ENCODE results near the gene PLXNA4. TPM values are rescaled to one million over a fixed set of nuclear protein-coding genes. Genes with fewer than 3 reads are reported as not detected.

The PLXNA4 gene
- total RNA-seq, 1 experiment from 2014 or later = not detected

DNA sequence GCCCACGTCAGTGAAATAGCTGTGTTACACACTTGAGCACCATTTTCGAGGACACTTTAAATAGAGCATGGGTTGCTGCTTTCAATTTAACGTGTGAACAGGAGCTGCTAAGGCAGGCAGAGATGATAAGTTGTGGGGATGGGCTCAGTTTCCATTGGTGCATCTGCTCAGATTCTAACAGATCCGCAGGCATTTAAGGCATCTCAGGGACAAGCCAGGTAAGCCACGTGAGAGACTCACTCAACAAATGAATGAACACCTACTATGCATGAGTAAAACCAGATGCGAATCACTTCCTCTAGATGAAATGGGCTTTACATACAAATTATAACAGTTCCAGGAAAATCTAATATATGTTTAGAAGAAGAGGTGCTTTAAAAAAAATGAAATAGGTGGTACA is 34.6 kb downstream of the PLXNA4 start:
- RAD21 ChIA-PET (ENCODE audit: low non-redundant PET in 1 of 2, low total read pairs in 2 of 2, uncharacterized antibody in 2 of 2, unreplicated experiment in 2 of 2) = no interaction called here
- Histone ChIP-seq H3K27me3 (ENCODE audit: insufficient read depth, low read length) (peaks cover 86% of the 10 kb centered on the region), H3K4me1 (ENCODE audit: control insufficient read depth in 1 of 2, insufficient read depth in 2 of 2, low read length in 2 of 2) (no peaks in the 10 kb centered on the region), H3K9ac (ENCODE audit: low read length) (no peak overlapping the region), H2AFZ (ENCODE audit: low read depth, low read length, poor library complexity, severe bottlenecking) (no peak overlapping the region), H3K4me3 (replicated peaks in 1 of 2; ENCODE audit: low read depth in 1 of 2, low read length in 2 of 2) (no peak overlapping the region), H3K27ac (ENCODE audit: low read depth, low read length) (no peak overlapping the region), H4K20me1 (ENCODE audit: insufficient read depth) (no peaks in the 10 kb centered on the region), H3K4me2 (ENCODE audit: low read length) (no peak overlapping the region), H3K79me2 (ENCODE audit: insufficient read depth, low read length) (no peaks in the 10 kb centered on the region), H3K36me3 (ENCODE audit: control insufficient read depth in 1 of 2, insufficient read depth in 2 of 2, low read length in 2 of 2) (no peaks in the 10 kb centered on the region), H3K9me3 (ENCODE audit: control insufficient read depth in 1 of 2, insufficient read depth in 1 of 2, low read depth in 1 of 2, low read length in 2 of 2) (no peaks in the 10 kb centered on the region), H3K9me2 (ENCODE audit: insufficient read depth) (no peaks in the 10 kb centered on the region)
- ATAC-seq = no peak
- BruUV-seq (replicated peaks) = no TSS peak
- POLR2A ChIA-PET = no interaction called here
- CTCF ChIA-PET = no interaction called here
- TF ChIP-seq ELF1 (IDR thresholded peaks at IDR 0.05; ENCODE audit: borderline replicate concordance, low read depth) (no peak), SRF (IDR thresholded peaks at IDR 0.05; ENCODE audit: low read depth) (no peak), POLR2AphosphoS5 (IDR thresholded peaks at IDR 0.05; ENCODE audit: low read depth, low read length) (no peak), EGR1 (IDR thresholded peaks at IDR 0.05; ENCODE audit: low read depth) (no peak), CBX3 (IDR thresholded peaks at IDR 0.05; ENCODE audit: low read depth) (no peak), YY1 (IDR thresholded peaks at IDR 0.05; ENCODE audit: extremely low read depth, insufficient replicate concordance, low read depth, low read length) (no peak), POLR2A (IDR thresholded peaks at IDR 0.05; ENCODE audit: borderline replicate concordance, extremely low read depth, insufficient read depth, insufficient read length) (no peak), ZFX (IDR thresholded peaks at IDR 0.05) (no peak), ZNF274 (IDR thresholded peaks at IDR 0.05; ENCODE audit: low read depth, low read length) (no peak), TCF7L2 (IDR thresholded peaks at IDR 0.05; ENCODE audit: borderline replicate concordance, extremely low read depth, insufficient read depth, insufficient read length) (no peak), SIN3A (IDR thresholded peaks at IDR 0.05; ENCODE audit: low read depth) (no peak)
- TF ChIP-seq, protein P1, sequence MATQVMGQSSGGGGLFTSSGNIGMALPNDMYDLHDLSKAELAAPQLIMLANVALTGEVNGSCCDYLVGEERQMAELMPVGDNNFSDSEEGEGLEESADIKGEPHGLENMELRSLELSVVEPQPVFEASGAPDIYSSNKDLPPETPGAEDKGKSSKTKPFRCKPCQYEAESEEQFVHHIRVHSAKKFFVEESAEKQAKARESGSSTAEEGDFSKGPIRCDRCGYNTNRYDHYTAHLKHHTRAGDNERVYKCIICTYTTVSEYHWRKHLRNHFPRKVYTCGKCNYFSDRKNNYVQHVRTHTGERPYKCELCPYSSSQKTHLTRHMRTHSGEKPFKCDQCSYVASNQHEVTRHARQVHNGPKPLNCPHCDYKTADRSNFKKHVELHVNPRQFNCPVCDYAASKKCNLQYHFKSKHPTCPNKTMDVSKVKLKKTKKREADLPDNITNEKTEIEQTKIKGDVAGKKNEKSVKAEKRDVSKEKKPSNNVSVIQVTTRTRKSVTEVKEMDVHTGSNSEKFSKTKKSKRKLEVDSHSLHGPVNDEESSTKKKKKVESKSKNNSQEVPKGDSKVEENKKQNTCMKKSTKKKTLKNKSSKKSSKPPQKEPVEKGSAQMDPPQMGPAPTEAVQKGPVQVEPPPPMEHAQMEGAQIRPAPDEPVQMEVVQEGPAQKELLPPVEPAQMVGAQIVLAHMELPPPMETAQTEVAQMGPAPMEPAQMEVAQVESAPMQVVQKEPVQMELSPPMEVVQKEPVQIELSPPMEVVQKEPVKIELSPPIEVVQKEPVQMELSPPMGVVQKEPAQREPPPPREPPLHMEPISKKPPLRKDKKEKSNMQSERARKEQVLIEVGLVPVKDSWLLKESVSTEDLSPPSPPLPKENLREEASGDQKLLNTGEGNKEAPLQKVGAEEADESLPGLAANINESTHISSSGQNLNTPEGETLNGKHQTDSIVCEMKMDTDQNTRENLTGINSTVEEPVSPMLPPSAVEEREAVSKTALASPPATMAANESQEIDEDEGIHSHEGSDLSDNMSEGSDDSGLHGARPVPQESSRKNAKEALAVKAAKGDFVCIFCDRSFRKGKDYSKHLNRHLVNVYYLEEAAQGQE (IDR thresholded peaks at IDR 0.05; ENCODE audit: low read depth) = no peak
- TF ChIP-seq, protein P2, sequence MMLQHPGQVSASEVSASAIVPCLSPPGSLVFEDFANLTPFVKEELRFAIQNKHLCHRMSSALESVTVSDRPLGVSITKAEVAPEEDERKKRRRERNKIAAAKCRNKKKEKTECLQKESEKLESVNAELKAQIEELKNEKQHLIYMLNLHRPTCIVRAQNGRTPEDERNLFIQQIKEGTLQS (IDR thresholded peaks at IDR 0.05) = no peak
- TF ChIP-seq, protein P3, sequence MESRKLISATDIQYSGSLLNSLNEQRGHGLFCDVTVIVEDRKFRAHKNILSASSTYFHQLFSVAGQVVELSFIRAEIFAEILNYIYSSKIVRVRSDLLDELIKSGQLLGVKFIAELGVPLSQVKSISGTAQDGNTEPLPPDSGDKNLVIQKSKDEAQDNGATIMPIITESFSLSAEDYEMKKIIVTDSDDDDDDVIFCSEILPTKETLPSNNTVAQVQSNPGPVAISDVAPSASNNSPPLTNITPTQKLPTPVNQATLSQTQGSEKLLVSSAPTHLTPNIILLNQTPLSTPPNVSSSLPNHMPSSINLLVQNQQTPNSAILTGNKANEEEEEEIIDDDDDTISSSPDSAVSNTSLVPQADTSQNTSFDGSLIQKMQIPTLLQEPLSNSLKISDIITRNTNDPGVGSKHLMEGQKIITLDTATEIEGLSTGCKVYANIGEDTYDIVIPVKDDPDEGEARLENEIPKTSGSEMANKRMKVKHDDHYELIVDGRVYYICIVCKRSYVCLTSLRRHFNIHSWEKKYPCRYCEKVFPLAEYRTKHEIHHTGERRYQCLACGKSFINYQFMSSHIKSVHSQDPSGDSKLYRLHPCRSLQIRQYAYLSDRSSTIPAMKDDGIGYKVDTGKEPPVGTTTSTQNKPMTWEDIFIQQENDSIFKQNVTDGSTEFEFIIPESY (IDR thresholded peaks at IDR 0.05; ENCODE audit: extremely low read depth, insufficient replicate concordance, low read length) = no peak
- TF ChIP-seq, protein P4, sequence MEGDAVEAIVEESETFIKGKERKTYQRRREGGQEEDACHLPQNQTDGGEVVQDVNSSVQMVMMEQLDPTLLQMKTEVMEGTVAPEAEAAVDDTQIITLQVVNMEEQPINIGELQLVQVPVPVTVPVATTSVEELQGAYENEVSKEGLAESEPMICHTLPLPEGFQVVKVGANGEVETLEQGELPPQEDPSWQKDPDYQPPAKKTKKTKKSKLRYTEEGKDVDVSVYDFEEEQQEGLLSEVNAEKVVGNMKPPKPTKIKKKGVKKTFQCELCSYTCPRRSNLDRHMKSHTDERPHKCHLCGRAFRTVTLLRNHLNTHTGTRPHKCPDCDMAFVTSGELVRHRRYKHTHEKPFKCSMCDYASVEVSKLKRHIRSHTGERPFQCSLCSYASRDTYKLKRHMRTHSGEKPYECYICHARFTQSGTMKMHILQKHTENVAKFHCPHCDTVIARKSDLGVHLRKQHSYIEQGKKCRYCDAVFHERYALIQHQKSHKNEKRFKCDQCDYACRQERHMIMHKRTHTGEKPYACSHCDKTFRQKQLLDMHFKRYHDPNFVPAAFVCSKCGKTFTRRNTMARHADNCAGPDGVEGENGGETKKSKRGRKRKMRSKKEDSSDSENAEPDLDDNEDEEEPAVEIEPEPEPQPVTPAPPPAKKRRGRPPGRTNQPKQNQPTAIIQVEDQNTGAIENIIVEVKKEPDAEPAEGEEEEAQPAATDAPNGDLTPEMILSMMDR (IDR thresholded peaks at IDR 0.05 in 2 of 3, conservative IDR thresholded peaks at IDR 0.05 in 1 of 3; ENCODE audit: borderline replicate concordance in 1 of 3, insufficient read depth in 1 of 3, low read depth in 2 of 3, low read length in 2 of 3) = no peak
- DNase-seq (ENCODE audit: low read depth, low spot score) = no peak
- intact Hi-C loops (cut with micrococcal nuclease) = no loop called here
